ENCODE data around the gene LAMC1.

The LAMC1 gene

GRCh38 chr1:183089025-183089639 is 65.9 kb downstream of the LAMC1 start:
- Histone ChIP-seq H3K4me3 (ENCODE audit: low read length) (no peak overlapping the region), H3K9ac (ENCODE audit: low read depth, low read length) (no peak overlapping the region), H3K4me2 (ENCODE audit: low read length) (no peak overlapping the region), H3K4me1 (ENCODE audit: control insufficient read depth, insufficient read depth, low read length) (peaks cover 23% of the 10 kb centered on the region), H3K9me3 (replicated peaks; ENCODE audit: low read length) (no peaks in the 10 kb centered on the region), H3K27me3 (ENCODE audit: control insufficient read depth, insufficient read depth, low read length) (no peaks in the 10 kb centered on the region), H3K36me3 (ENCODE audit: insufficient read depth, low read length) (no peaks in the 10 kb centered on the region)

GRCh38 chr1:183090391-183091006 is 67.3 kb downstream of the LAMC1 start:
- Histone ChIP-seq H3K36me3 (ENCODE audit: insufficient read depth, low read length) (no peaks in the 10 kb centered on the region), H3K9me3 (replicated peaks; ENCODE audit: low read length) (no peaks in the 10 kb centered on the region), H3K9ac (ENCODE audit: low read depth, low read length) (no peak overlapping the region), H3K27me3 (ENCODE audit: control insufficient read depth, insufficient read depth, low read length) (no peaks in the 10 kb centered on the region), H3K4me3 (ENCODE audit: low read length) (no peak overlapping the region), H3K4me2 (ENCODE audit: low read length) (peak overlapping the region; percentile 26), H3K4me1 (ENCODE audit: control insufficient read depth, insufficient read depth, low read length) (peaks cover 27% of the 10 kb centered on the region)

GRCh38 chr1:183091181-183091580 is 68.0 kb downstream of the LAMC1 start:
- Histone ChIP-seq H3K36me3 (ENCODE audit: insufficient read depth, low read length) (no peaks in the 10 kb centered on the region), H3K4me3 (ENCODE audit: low read length) (no peak overlapping the region), H3K9me3 (replicated peaks; ENCODE audit: low read length) (no peaks in the 10 kb centered on the region), H3K9ac (ENCODE audit: low read depth, low read length) (no peak overlapping the region), H3K27me3 (ENCODE audit: control insufficient read depth, insufficient read depth, low read length) (no peaks in the 10 kb centered on the region), H3K4me2 (ENCODE audit: low read length) (no peak overlapping the region), H3K4me1 (ENCODE audit: control insufficient read depth, insufficient read depth, low read length) (peaks cover 27% of the 10 kb centered on the region)

GRCh38 chr1:183092350-183092749 is 69.1 kb downstream of the LAMC1 start:
- Histone ChIP-seq H3K36me3 (ENCODE audit: insufficient read depth, low read length) (no peaks in the 10 kb centered on the region), H3K4me1 (ENCODE audit: control insufficient read depth, insufficient read depth, low read length) (peaks cover 38% of the 10 kb centered on the region), H3K27me3 (ENCODE audit: control insufficient read depth, insufficient read depth, low read length) (no peaks in the 10 kb centered on the region), H3K9me3 (replicated peaks; ENCODE audit: low read length) (no peaks in the 10 kb centered on the region), H3K9ac (ENCODE audit: low read depth, low read length) (no peak overlapping the region), H3K4me3 (ENCODE audit: low read length) (no peak overlapping the region), H3K4me2 (ENCODE audit: low read length) (no peak overlapping the region)

- H3K36me3 ChIP-seq (ENCODE audit: insufficient read depth, low read length) = no peaks in the 10 kb centered on the region
- peaks cover 46% of the 10 kb centered on the region for H3K4me1 ChIP-seq (ENCODE audit: control insufficient read depth, insufficient read depth, low read length)
- H3K4me2 ChIP-seq (ENCODE audit: low read length) = no peak overlapping the region
- H3K9ac ChIP-seq (ENCODE audit: low read depth, low read length) = no peak overlapping the region
- H3K9me3 ChIP-seq (replicated peaks; ENCODE audit: low read length) = no peaks in the 10 kb centered on the region
- no peak overlapping the region for H3K4me3 ChIP-seq (ENCODE audit: low read length)
- H3K27me3 ChIP-seq (ENCODE audit: control insufficient read depth, insufficient read depth, low read length) = no peaks in the 10 kb centered on the region
Measured at GRCh38 chr1:183093066-183093668, 69.9 kb downstream of the LAMC1 start.

GRCh38 chr1:183093786-183094298 is 70.6 kb downstream of the LAMC1 start:
- Histone ChIP-seq H3K4me2 (ENCODE audit: low read length) (no peak overlapping the region), H3K9ac (ENCODE audit: low read depth, low read length) (no peak overlapping the region), H3K4me3 (ENCODE audit: low read length) (no peak overlapping the region), H3K27me3 (ENCODE audit: control insufficient read depth, insufficient read depth, low read length) (no peaks in the 10 kb centered on the region), H3K9me3 (replicated peaks; ENCODE audit: low read length) (no peaks in the 10 kb centered on the region), H3K4me1 (ENCODE audit: control insufficient read depth, insufficient read depth, low read length) (peaks cover 50% of the 10 kb centered on the region), H3K36me3 (ENCODE audit: insufficient read depth, low read length) (peaks cover 4% of the 10 kb centered on the region)

- Histone ChIP-seq H3K9ac (ENCODE audit: low read depth, low read length) (no peak overlapping the region), H3K4me2 (ENCODE audit: low read length) (no peak overlapping the region), H3K27me3 (ENCODE audit: control insufficient read depth, insufficient read depth, low read length) (no peaks in the 10 kb centered on the region), H3K36me3 (ENCODE audit: insufficient read depth, low read length) (peaks cover 7% of the 10 kb centered on the region), H3K9me3 (replicated peaks; ENCODE audit: low read length) (no peaks in the 10 kb centered on the region), H3K4me3 (ENCODE audit: low read length) (no peak overlapping the region), H3K4me1 (ENCODE audit: control insufficient read depth, insufficient read depth, low read length) (peaks cover 50% of the 10 kb centered on the region)
Measured at GRCh38 chr1:183094351-183094750, 71.1 kb downstream of the LAMC1 start.

- Histone ChIP-seq H3K4me1 (ENCODE audit: control insufficient read depth, insufficient read depth, low read length) (peaks cover 40% of the 10 kb centered on the region), H3K4me3 (ENCODE audit: low read length) (no peak overlapping the region), H3K9ac (ENCODE audit: low read depth, low read length) (no peak overlapping the region), H3K4me2 (ENCODE audit: low read length) (peak overlapping the region; percentile 53), H3K27me3 (ENCODE audit: control insufficient read depth, insufficient read depth, low read length) (no peaks in the 10 kb centered on the region), H3K36me3 (ENCODE audit: insufficient read depth, low read length) (peaks cover 20% of the 10 kb centered on the region), H3K9me3 (replicated peaks; ENCODE audit: low read length) (no peaks in the 10 kb centered on the region)
Measured at GRCh38 chr1:183096351-183096750, 73.1 kb downstream of the LAMC1 start.

GRCh38 chr1:183096894-183097293 is 73.7 kb downstream of the LAMC1 start:
- Histone ChIP-seq H3K4me1 (ENCODE audit: control insufficient read depth, insufficient read depth, low read length) (peaks cover 45% of the 10 kb centered on the region), H3K4me2 (ENCODE audit: low read length) (peak overlapping the region; percentile 53), H3K9me3 (replicated peaks; ENCODE audit: low read length) (no peaks in the 10 kb centered on the region), H3K9ac (ENCODE audit: low read depth, low read length) (peak overlapping the region; percentile 23), H3K4me3 (ENCODE audit: low read length) (no peak overlapping the region), H3K36me3 (ENCODE audit: insufficient read depth, low read length) (peaks cover 20% of the 10 kb centered on the region), H3K27me3 (ENCODE audit: control insufficient read depth, insufficient read depth, low read length) (no peaks in the 10 kb centered on the region)

- Histone ChIP-seq H3K4me1 (ENCODE audit: control insufficient read depth, insufficient read depth, low read length) (peaks cover 48% of the 10 kb centered on the region), H3K4me2 (ENCODE audit: low read length) (peak overlapping the region; percentile 53), H3K9me3 (replicated peaks; ENCODE audit: low read length) (no peaks in the 10 kb centered on the region), H3K36me3 (ENCODE audit: insufficient read depth, low read length) (peaks cover 20% of the 10 kb centered on the region), H3K9ac (ENCODE audit: low read depth, low read length) (peak overlapping the region; percentile 23), H3K4me3 (ENCODE audit: low read length) (no peak overlapping the region), H3K27me3 (ENCODE audit: control insufficient read depth, insufficient read depth, low read length) (no peaks in the 10 kb centered on the region)
Measured at GRCh38 chr1:183097438-183098051, 74.3 kb downstream of the LAMC1 start.

- Histone ChIP-seq H3K9me3 (replicated peaks; ENCODE audit: low read length) (no peaks in the 10 kb centered on the region), H3K36me3 (ENCODE audit: insufficient read depth, low read length) (peaks cover 25% of the 10 kb centered on the region), H3K4me1 (ENCODE audit: control insufficient read depth, insufficient read depth, low read length) (peaks cover 47% of the 10 kb centered on the region), H3K27me3 (ENCODE audit: control insufficient read depth, insufficient read depth, low read length) (no peaks in the 10 kb centered on the region), H3K4me2 (ENCODE audit: low read length) (peak overlapping the region; percentile 53), H3K9ac (ENCODE audit: low read depth, low read length) (no peak overlapping the region), H3K4me3 (ENCODE audit: low read length) (no peak overlapping the region)
Measured at GRCh38 chr1:183098317-183098716, 75.1 kb downstream of the LAMC1 start.

Data from skeletal muscle satellite cell (primary cell).